Measurements from ENCODE around the gene NDST1. TPM values are rescaled to one million over a fixed set of nuclear protein-coding genes. Genes with fewer than 3 reads are reported as not detected.

The NDST1 gene
- total RNA-seq, 2 donors from 2014 or later = 37.6 to 56.0 TPM

- Histone ChIP-seq H3K36me3 (replicated peaks in 1 of 2; ENCODE audit: insufficient read depth in 1 of 2, low read depth in 2 of 2) (peaks cover 0 to 3% of the 10 kb centered on the region in 2 donors), H3K4me1 (peaks cover 86% of the 10 kb centered on the region), H3K27me3 (no peaks in the 10 kb centered on the region), H3K4me3 (no peak overlapping the region), H3K9me3 (no peaks in the 10 kb centered on the region), H3K27ac (peak overlapping the region in 3 of 4 donors; percentile 26 to 78 (median 76))
- peak; percentile 49 to 68 (median 58) for DNase-seq
- WGBS, 2 donors = 45 to 66% methylated on average over 8 to 12 of the region's 12 CpGs
- peak; percentile 54 for ATAC-seq
- intact Hi-C loops (cut with DNase I) = loop anchor here (5.0 kb wide), 1 partner anchor 36 kb away; no protein-coding TSS in a partner anchor
- no peak for TF ChIP-seq POLR2A (IDR thresholded peaks at IDR 0.05)
- TF ChIP-seq CTCF (IDR thresholded peaks at IDR 0.05) = peak; percentile 14 to 70 (median 66)
Observed at GRCh38 chr5:150523472-150524350, 15.8 kb downstream of the NDST1 start.

- Histone ChIP-seq H3K9me3 (no peaks in the 10 kb centered on the region), H3K27ac (peak overlapping the region in 1 of 4 donors; percentile 37), H3K4me1 (peaks cover 71% of the 10 kb centered on the region), H3K27me3 (no peaks in the 10 kb centered on the region), H3K4me3 (no peak overlapping the region), H3K36me3 (replicated peaks in 1 of 2; ENCODE audit: insufficient read depth in 1 of 2, low read depth in 2 of 2) (peaks cover 0 to 5% of the 10 kb centered on the region in 2 donors)
- no peak for DNase-seq
- intact Hi-C loops (cut with DNase I) = no loop called here
- no peak for TF ChIP-seq CTCF (IDR thresholded peaks at IDR 0.05)
- no peak for ATAC-seq
- WGBS, 2 donors = 61 to 68% methylated on average over 6 to 8 of the region's 8 CpGs
Observed at GRCh38 chr5:150525163-150525562, 17.2 kb downstream of the NDST1 start.

- DNase-seq (no peak), ATAC-seq (no peak)
- Histone ChIP-seq H3K27ac (no peak overlapping the region), H3K9me3 (no peaks in the 10 kb centered on the region), H3K27me3 (no peaks in the 10 kb centered on the region), H3K4me3 (no peak overlapping the region), H3K4me1 (peaks cover 65% of the 10 kb centered on the region), H3K36me3 (replicated peaks in 1 of 2; ENCODE audit: insufficient read depth in 1 of 2, low read depth in 2 of 2) (peaks cover 0 to 5% of the 10 kb centered on the region in 2 donors)
- TF ChIP-seq POLR2A (IDR thresholded peaks at IDR 0.05) = no peak
- no peak for TF ChIP-seq CTCF (IDR thresholded peaks at IDR 0.05)
- intact Hi-C loops (cut with DNase I) = loop anchor here (2.0 kb wide), 1 partner anchor 65 kb away; no protein-coding TSS in a partner anchor
Observed at GRCh38 chr5:150525781-150526180, 17.9 kb downstream of the NDST1 start.

GRCh38 chr5:150527038-150527437 is 19.1 kb downstream of the NDST1 start:
- DNase-seq (no peak), ATAC-seq (no peak)
- WGBS, 2 donors = 69 to 79% methylated on average over 4 to 8 of the region's 8 CpGs
- peak overlapping the region in 1 of 4 donors; percentile 25 for H3K27ac ChIP-seq
- H3K9me3 ChIP-seq = no peaks in the 10 kb centered on the region
- H3K27me3 ChIP-seq = no peaks in the 10 kb centered on the region
- intact Hi-C loops (cut with DNase I) = loop anchor here (2.0 kb wide), 1 partner anchor 66 kb away; no protein-coding TSS in a partner anchor
- no peak overlapping the region for H3K4me3 ChIP-seq
- H3K4me1 ChIP-seq = peaks cover 53% of the 10 kb centered on the region
- TF ChIP-seq CTCF (IDR thresholded peaks at IDR 0.05) (no peak), POLR2A (IDR thresholded peaks at IDR 0.05) (no peak)
- H3K36me3 ChIP-seq (replicated peaks in 1 of 2; ENCODE audit: insufficient read depth in 1 of 2, low read depth in 2 of 2) = peaks cover 0 to 5% of the 10 kb centered on the region in 2 donors
